ENCODE results near the gene INPP5B. TPM values are rescaled to one million over a fixed set of nuclear protein-coding genes. Genes with fewer than 3 reads are reported as not detected.

The INPP5B gene
- total and polyA plus RNA-seq, 10 of the 15 experiments (the other 5 are each of a cell fraction or from before 2014, with no cell fraction given) = 10.9 to 54.4 (median 26.9) TPM

DNA sequence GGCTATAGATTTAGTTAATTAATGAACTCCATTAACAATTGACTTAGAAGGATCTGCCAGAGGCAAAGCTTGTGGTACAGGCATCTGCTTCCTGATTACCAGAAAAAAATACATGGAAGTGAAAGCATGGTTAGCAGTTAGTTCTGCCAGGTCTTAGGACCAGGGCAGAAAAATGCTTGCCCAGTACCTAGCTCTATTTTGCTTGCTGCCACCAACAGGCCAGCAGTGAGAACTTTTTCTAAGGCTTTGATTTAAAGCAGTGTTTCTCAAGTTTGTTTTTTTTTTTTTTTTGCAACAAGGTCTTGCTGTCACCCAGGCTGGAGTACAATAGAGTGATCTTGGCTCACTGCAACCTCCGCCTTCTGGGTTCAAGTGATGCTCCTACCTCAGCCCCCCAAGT lies 71.0 kb downstream of the INPP5B start:
- 100% methylated on average over 1 of the region's 1 CpG for WGBS (ENCODE audit: insufficient coverage, insufficient replicate concordance, low lambda C conversion rate, missing lambda C conversion rate)
- no peak overlapping the region for H3K4me3 ChIP-seq
- no peaks in the 10 kb centered on the region for H3K27me3 ChIP-seq (replicated peaks in 1 of 2; ENCODE audit: control insufficient read depth in 2 of 2, insufficient read depth in 2 of 2, low read length in 1 of 2)
- no TSS peak for BruUV-seq (replicated peaks)
- no peaks in the 10 kb centered on the region for H3K9me3 ChIP-seq (replicated peaks; ENCODE audit: control insufficient read depth, insufficient read depth, low read length)
- CTCF ChIA-PET = interaction anchor here (0.7 to 1.6 kb wide), 3 partner anchors 12 to 650 kb away, joined by 3 to 4 read pairs (median 3); no protein-coding TSS in a partner anchor
- no peak overlapping the region for H2AFZ ChIP-seq (ENCODE audit: control insufficient read depth, low read depth, low read length)
- SMC1A ChIA-PET (ENCODE audit: uncharacterized antibody, unreplicated experiment) = interaction anchor here (0.6 to 1.1 kb wide), 2 partner anchors 17 to 100 kb away, joined by 3 read pairs; partner anchors contain the start of gene MTF1
- H3K36me3 ChIP-seq (ENCODE audit: control insufficient read depth in 2 of 2, insufficient read depth in 2 of 2, low read length in 1 of 2) = peaks cover 6 to 19% of the 10 kb centered on the region in 2 experiments
- FAIRE-seq (no peak), ATAC-seq (peak; percentile 24; the same call in 1 of the 3 replicates), DNase-seq (ENCODE audit: low read depth, low spot score) (no peak)
- intact Hi-C loops (cut with micrococcal nuclease; ENCODE audit: unreplicated experiment) (no loop called here), in situ Hi-C loops (cut with MboI) (loop anchor here (25.0 kb wide), 1 partner anchor 961 kb away; no protein-coding TSS in a partner anchor)
- H3K79me2 ChIP-seq (ENCODE audit: control insufficient read depth, insufficient read depth, low read length) = no peaks in the 10 kb centered on the region
- no peaks in the 10 kb centered on the region for H4K20me1 ChIP-seq (ENCODE audit: control insufficient read depth, insufficient read depth)
- RAD21 ChIA-PET (ENCODE audit: unreplicated experiment) = no interaction called here
- no peak overlapping the region for H3K27ac ChIP-seq (ENCODE audit: control insufficient read depth, insufficient read depth)
- no peak overlapping the region for H3K4me2 ChIP-seq (ENCODE audit: control insufficient read depth, insufficient read depth)
- no peak overlapping the region for H3K9ac ChIP-seq (ENCODE audit: control insufficient read depth, insufficient read depth, low read length)
- POLR2A ChIA-PET = interaction anchor here (0.7 kb wide), 1 partner anchor 798 kb away, joined by 4 read pairs; no protein-coding TSS in a partner anchor
- no peaks in the 10 kb centered on the region for H3K4me1 ChIP-seq (ENCODE audit: control insufficient read depth, insufficient read depth, low read length)
- no peak for TF ChIP-seq ZNF217 (IDR thresholded peaks at IDR 0.05)
- no peak for TF ChIP-seq MEF2A (IDR thresholded peaks at IDR 0.05; ENCODE audit: insufficient read depth, low read depth, low read length)
- no peak for TF ChIP-seq CREM (IDR thresholded peaks at IDR 0.05; ENCODE audit: low read depth)
- TF ChIP-seq FOXM1 (IDR thresholded peaks at IDR 0.05; ENCODE audit: low read depth, low read length) = no peak
- no peak for TF ChIP-seq HDAC6 (IDR thresholded peaks at IDR 0.05; ENCODE audit: unreplicated experiment)
- TF ChIP-seq ZSCAN29 (IDR thresholded peaks at IDR 0.05) = no peak
- no peak for TF ChIP-seq IKZF2 (IDR thresholded peaks at IDR 0.05)
- TF ChIP-seq FOXK2 (IDR thresholded peaks at IDR 0.05) = no peak
- TF ChIP-seq, protein P1, sequence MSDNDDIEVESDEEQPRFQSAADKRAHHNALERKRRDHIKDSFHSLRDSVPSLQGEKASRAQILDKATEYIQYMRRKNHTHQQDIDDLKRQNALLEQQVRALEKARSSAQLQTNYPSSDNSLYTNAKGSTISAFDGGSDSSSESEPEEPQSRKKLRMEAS (IDR thresholded peaks at IDR 0.05; ENCODE audit: low read depth, low read length) = no peak
- no peak for TF ChIP-seq NBN (IDR thresholded peaks at IDR 0.05)
